ENCODE measurements around the gene NCKAP5. TPM values are rescaled to one million over a fixed set of nuclear protein-coding genes. Genes with fewer than 3 reads are reported as not detected.

NCKAP5 gene
- total RNA-seq, 1 experiment from 2014 or later, result 3.2 TPM

- Histone ChIP-seq H3K36me3 (ENCODE audit: low read depth, low read length) (no peaks in the 10 kb centered on the region), H3K9me3 (ENCODE audit: low read length) (no peaks in the 10 kb centered on the region), H3K9ac (ENCODE audit: low read length) (no peak overlapping the region), H3F3A (ENCODE audit: low read length, unreplicated experiment) (no peaks in the 10 kb centered on the region), H3K27ac (ENCODE audit: low read length) (no peak overlapping the region), H3K9me2 (replicated peaks; ENCODE audit: low read length) (no peaks in the 10 kb centered on the region), H3K4me2 (ENCODE audit: low read length) (no peak overlapping the region), H3K27me3 (ENCODE audit: low read length) (no peaks in the 10 kb centered on the region), H2AFZ (ENCODE audit: low read length) (no peak overlapping the region), H3K79me2 (ENCODE audit: low read length) (no peaks in the 10 kb centered on the region), H4K20me1 (ENCODE audit: low read length) (no peaks in the 10 kb centered on the region), H3K4me3 (ENCODE audit: low read length) (no peak overlapping the region), H3K4me1 (ENCODE audit: insufficient read depth, low read length) (peaks cover 28% of the 10 kb centered on the region)
- ATAC-seq, result no peak
- no peak for DNase-seq
- no TSS peak for BruUV-seq (replicated peaks)
- ChIA-PET CTCF (interaction anchor here (0.5 to 0.7 kb wide), 2 partner anchors 459 to 481 kb away, joined by 3 to 5 read pairs; no protein-coding TSS in a partner anchor), POLR2A (ENCODE audit: unreplicated experiment) (no interaction called here)
- TF ChIP-seq EZH2phosphoT487 (IDR thresholded peaks at IDR 0.05; ENCODE audit: borderline replicate concordance, low read length) (no peak), CTCF (conservative IDR thresholded peaks at IDR 0.05; ENCODE audit: low read depth, low read length) (no peak), EZH2 (IDR thresholded peaks at IDR 0.05; ENCODE audit: low read length, unreplicated experiment) (no peak)
- intact Hi-C loops (cut with micrococcal nuclease), result loop anchor here (10.0 kb wide), 4 partner anchors 306 to 1166 kb away; partner anchors contain the start of gene NCKAP5
These were observed 889.8 kb downstream of the NCKAP5 start for GRCh38 chr2:132678483-132678882.

GRCh38 chr2:132677661-132678060, 890.6 kb downstream of the NCKAP5 start:
- DNase-seq (peak; percentile 62), ATAC-seq (peak; percentile 62)
- POLR2A ChIA-PET (ENCODE audit: unreplicated experiment), result interaction anchor here (0.7 kb wide), 1 partner anchor 14 kb away, joined by 4 read pairs; no protein-coding TSS in a partner anchor
- Histone ChIP-seq H3F3A (ENCODE audit: low read length, unreplicated experiment) (no peaks in the 10 kb centered on the region), H4K20me1 (ENCODE audit: low read length) (no peaks in the 10 kb centered on the region), H3K4me3 (ENCODE audit: low read length) (no peak overlapping the region), H2AFZ (ENCODE audit: low read length) (no peak overlapping the region), H3K9ac (ENCODE audit: low read length) (no peak overlapping the region), H3K27ac (ENCODE audit: low read length) (peak overlapping the region; percentile 35), H3K36me3 (ENCODE audit: low read depth, low read length) (no peaks in the 10 kb centered on the region), H3K4me1 (ENCODE audit: insufficient read depth, low read length) (peaks cover 28% of the 10 kb centered on the region), H3K27me3 (ENCODE audit: low read length) (no peaks in the 10 kb centered on the region), H3K4me2 (ENCODE audit: low read length) (peak overlapping the region; percentile 40), H3K9me3 (ENCODE audit: low read length) (no peaks in the 10 kb centered on the region), H3K9me2 (replicated peaks; ENCODE audit: low read length) (no peaks in the 10 kb centered on the region), H3K79me2 (ENCODE audit: low read length) (no peaks in the 10 kb centered on the region)
- no peak for TF ChIP-seq EZH2 (IDR thresholded peaks at IDR 0.05; ENCODE audit: low read length, unreplicated experiment)
- TF ChIP-seq CTCF (conservative IDR thresholded peaks at IDR 0.05; ENCODE audit: low read depth, low read length), result no peak
- no peak for TF ChIP-seq EZH2phosphoT487 (IDR thresholded peaks at IDR 0.05; ENCODE audit: borderline replicate concordance, low read length)
- no TSS peak for BruUV-seq (replicated peaks)
- intact Hi-C loops (cut with micrococcal nuclease), result loop anchor here (1.0 to 10.0 kb wide), 5 partner anchors 307 to 1167 kb away; partner anchors contain the start of gene NCKAP5
- CTCF ChIA-PET, result interaction anchor here (0.6 to 1.0 kb wide), 3 partner anchors 126 to 489 kb away, joined by 3 to 5 read pairs (median 3); no protein-coding TSS in a partner anchor

- no peaks in the 10 kb centered on the region for H3K36me3 ChIP-seq (ENCODE audit: low read depth, low read length)
- H3K4me1 ChIP-seq (ENCODE audit: insufficient read depth, low read length), result peaks cover 31% of the 10 kb centered on the region
- H3K4me2 ChIP-seq (ENCODE audit: low read length), result peak overlapping the region; percentile 40; the same call in 1 of the 2 replicates
- no peaks in the 10 kb centered on the region for H3K27me3 ChIP-seq (ENCODE audit: low read length)
- no peak overlapping the region for H3K9ac ChIP-seq (ENCODE audit: low read length)
- BruUV-seq (replicated peaks), result no TSS peak
- DNase-seq (peak; percentile 38), ATAC-seq (peak; percentile 19; the same call in 1 of the 2 replicates)
- POLR2A ChIA-PET (ENCODE audit: unreplicated experiment), result no interaction called here
- no peaks in the 10 kb centered on the region for H3F3A ChIP-seq (ENCODE audit: low read length, unreplicated experiment)
- H3K9me2 ChIP-seq (replicated peaks; ENCODE audit: low read length), result no peaks in the 10 kb centered on the region
- no peaks in the 10 kb centered on the region for H3K9me3 ChIP-seq (ENCODE audit: low read length)
- H4K20me1 ChIP-seq (ENCODE audit: low read length), result no peaks in the 10 kb centered on the region
- CTCF ChIA-PET, result interaction anchor here (0.6 to 1.0 kb wide), 3 partner anchors 127 to 490 kb away, joined by 3 read pairs; no protein-coding TSS in a partner anchor
- TF ChIP-seq CTCF (conservative IDR thresholded peaks at IDR 0.05; ENCODE audit: low read depth, low read length) (peak; percentile 65), EZH2phosphoT487 (IDR thresholded peaks at IDR 0.05; ENCODE audit: borderline replicate concordance, low read length) (no peak)
- no peak overlapping the region for H2AFZ ChIP-seq (ENCODE audit: low read length)
- intact Hi-C loops (cut with micrococcal nuclease), result loop anchor here (1.0 to 10.0 kb wide), 5 partner anchors 308 to 1168 kb away; partner anchors contain the start of gene NCKAP5
- H3K79me2 ChIP-seq (ENCODE audit: low read length), result no peaks in the 10 kb centered on the region
- H3K27ac ChIP-seq (ENCODE audit: low read length), result peak overlapping the region; percentile 30
- no peak overlapping the region for H3K4me3 ChIP-seq (ENCODE audit: low read length)
These were observed 891.3 kb downstream of the NCKAP5 start for GRCh38 chr2:132676999-132677398.

Measured in PC-3 (cell line).